CD4-positive, CD25-positive, alpha-beta regulatory T cell (primary cell): ENCODE results near the gene MGLL. TPM values are rescaled to one million over a fixed set of nuclear protein-coding genes. Genes with fewer than 3 reads are reported as not detected.

ENCODE experiments used
- ATAC-seq, 2 donors: fragments of 150-1000 bp; cut with Tn5 transposase; one replicate each; pipeline ENCODE4 v1.10.0; 2021; ENCODE audit warnings: low read depth in 2 of 2, moderate number of reproducible peaks in 2 of 2, moderate library complexity in 1 of 2
- DNase-seq, 3 donors: peaks; one replicate each; pipeline versions ENCODE4 v3.0.0 to v3.0.0-alpha.2; 2012 to 2022; ENCODE audit warnings: mixed read lengths in 1 of 3
- H3K27ac ChIP-seq: one replicate; pipeline ENCODE4 v1.7.0; 2013; ENCODE audit warnings: mild to moderate bottlenecking, low read length; ENCODE audit not compliant: insufficient read depth, poor library complexity, severe bottlenecking
- H3K27me3 ChIP-seq: one replicate; pipeline ENCODE4 v1.7.0; 2013; ENCODE audit warnings: low read length; ENCODE audit not compliant: control insufficient read depth, insufficient read depth
- H3K36me3 ChIP-seq: one replicate; pipeline ENCODE4 v1.7.0; 2013; ENCODE audit warnings: mild to moderate bottlenecking, low read length, moderate library complexity; ENCODE audit not compliant: control insufficient read depth, insufficient read depth
- H3K4me1 ChIP-seq: 2 replicates; pipeline ENCODE4 v1.7.0; 2013; ENCODE audit warnings: mild to moderate bottlenecking, low read length; ENCODE audit not compliant: insufficient read depth, control insufficient read depth, poor library complexity, severe bottlenecking
- H3K4me3 ChIP-seq: one replicate; pipeline ENCODE4 v1.7.0; 2013; ENCODE audit warnings: low read depth, mild to moderate bottlenecking, low read length, moderate library complexity
- H3K9me3 ChIP-seq, 2 experiments: 1 replicate in 1 of 2; 2 replicates in 1 of 2; pipeline ENCODE4 v1.7.0; 2013; ENCODE audit warnings: low read length in 2 of 2, mild to moderate bottlenecking in 1 of 2, moderate library complexity in 1 of 2; ENCODE audit not compliant: control insufficient read depth in 2 of 2
- H3K27ac Mint-ChIP-seq, 3 donors: one replicate each; pipeline ENCODE4 v1.8.0; 2020 to 2022; ENCODE audit warnings: mild to moderate bottlenecking in 3 of 3, mixed read lengths in 3 of 3, moderate library complexity in 2 of 3
- H3K27me3 Mint-ChIP-seq: one replicate; pipeline ENCODE4 v1.8.0; 2022; ENCODE audit warnings: mild to moderate bottlenecking, mixed read lengths
- H3K36me3 Mint-ChIP-seq: one replicate; pipeline ENCODE4 v1.8.0; 2020; ENCODE audit warnings: mixed read lengths
- H3K4me1 Mint-ChIP-seq, 4 donors: one replicate each; pipeline ENCODE4 v1.8.0; 2020 to 2022; ENCODE audit warnings: mixed read lengths in 4 of 4, mild to moderate bottlenecking in 1 of 4
- H3K4me3 Mint-ChIP-seq, 4 donors: one replicate each; pipeline ENCODE4 v1.8.0; 2020 to 2022; ENCODE audit warnings: mild to moderate bottlenecking in 4 of 4, mixed read lengths in 4 of 4, moderate library complexity in 3 of 4
- H3K9me3 Mint-ChIP-seq, 7 donors: one replicate each; pipeline ENCODE4 v1.8.0; 2020 to 2022; ENCODE audit warnings: mixed read lengths in 7 of 7, mild to moderate bottlenecking in 3 of 7, moderate library complexity in 2 of 7
- polyA plus RNA-seq, 4 donors: library from polyadenylated mRNA; unstranded; fragments of 300-500 nt; fragmentation: Illumina TruSeq; gene quantifications; one replicate each; pipeline ENCODE4 v1.2.3, GENCODE V29; 2021
- total RNA-seq: library from RNA; stranded (reverse); gene quantifications from one replicate; pipeline ENCODE4 v1.2.3, GENCODE V29; 2022

The MGLL gene
- total and polyA plus RNA-seq, 5 donors from 2014 or later, result 0.06 to 1.7 (median 1.4) TPM; not detected in 2

DNA sequence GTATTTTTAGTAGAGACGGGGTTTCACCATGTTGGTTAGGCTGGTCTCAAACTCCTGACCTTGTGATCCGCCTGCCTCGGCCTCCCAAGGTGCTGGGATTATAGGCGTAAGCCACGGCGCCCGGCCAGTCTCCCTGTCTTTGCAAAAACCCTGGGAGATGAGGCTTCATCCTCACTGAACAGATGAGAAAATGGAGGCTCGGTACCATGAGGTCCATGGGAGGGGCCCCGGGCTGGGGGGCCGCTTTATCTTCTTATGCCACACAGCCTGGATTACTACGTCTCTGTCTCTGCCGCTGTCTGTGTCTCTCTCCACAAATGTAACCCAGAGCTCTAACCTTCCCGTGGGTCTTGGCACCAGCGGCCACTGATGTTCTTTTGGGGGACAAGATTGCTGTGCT, 110.4 kb downstream of the MGLL start:
- Mint-ChIP-seq H3K27ac (no peak overlapping the region), H3K27me3 (peaks cover under 1% of the 10 kb centered on the region), H3K36me3 (no peaks in the 10 kb centered on the region), H3K4me3 (no peak overlapping the region), H3K9me3 (no peaks in the 10 kb centered on the region), H3K4me1 (no peaks in the 10 kb centered on the region)
- Histone ChIP-seq H3K27me3 (no peaks in the 10 kb centered on the region), H3K36me3 (no peaks in the 10 kb centered on the region), H3K27ac (no peak overlapping the region), H3K9me3 (no peaks in the 10 kb centered on the region), H3K4me1 (no peaks in the 10 kb centered on the region), H3K4me3 (no peak overlapping the region)
- DNase-seq (no peak), ATAC-seq (no peak)

GRCh38 chr3:127711021-127711695, 111.2 kb downstream of the MGLL start:
- Mint-ChIP-seq H3K4me3 (no peak overlapping the region), H3K27me3 (peaks cover 4% of the 10 kb centered on the region), H3K36me3 (no peaks in the 10 kb centered on the region), H3K9me3 (no peaks in the 10 kb centered on the region), H3K4me1 (no peaks in the 10 kb centered on the region), H3K27ac (no peak overlapping the region)
- no peak overlapping the region for H3K4me3 ChIP-seq
- no peak for ATAC-seq
- no peak overlapping the region for H3K27ac ChIP-seq
- H3K27me3 ChIP-seq, result no peaks in the 10 kb centered on the region
- no peaks in the 10 kb centered on the region for H3K4me1 ChIP-seq
- H3K36me3 ChIP-seq, result no peaks in the 10 kb centered on the region
- no peaks in the 10 kb centered on the region for H3K9me3 ChIP-seq
- no peak for DNase-seq

DNA sequence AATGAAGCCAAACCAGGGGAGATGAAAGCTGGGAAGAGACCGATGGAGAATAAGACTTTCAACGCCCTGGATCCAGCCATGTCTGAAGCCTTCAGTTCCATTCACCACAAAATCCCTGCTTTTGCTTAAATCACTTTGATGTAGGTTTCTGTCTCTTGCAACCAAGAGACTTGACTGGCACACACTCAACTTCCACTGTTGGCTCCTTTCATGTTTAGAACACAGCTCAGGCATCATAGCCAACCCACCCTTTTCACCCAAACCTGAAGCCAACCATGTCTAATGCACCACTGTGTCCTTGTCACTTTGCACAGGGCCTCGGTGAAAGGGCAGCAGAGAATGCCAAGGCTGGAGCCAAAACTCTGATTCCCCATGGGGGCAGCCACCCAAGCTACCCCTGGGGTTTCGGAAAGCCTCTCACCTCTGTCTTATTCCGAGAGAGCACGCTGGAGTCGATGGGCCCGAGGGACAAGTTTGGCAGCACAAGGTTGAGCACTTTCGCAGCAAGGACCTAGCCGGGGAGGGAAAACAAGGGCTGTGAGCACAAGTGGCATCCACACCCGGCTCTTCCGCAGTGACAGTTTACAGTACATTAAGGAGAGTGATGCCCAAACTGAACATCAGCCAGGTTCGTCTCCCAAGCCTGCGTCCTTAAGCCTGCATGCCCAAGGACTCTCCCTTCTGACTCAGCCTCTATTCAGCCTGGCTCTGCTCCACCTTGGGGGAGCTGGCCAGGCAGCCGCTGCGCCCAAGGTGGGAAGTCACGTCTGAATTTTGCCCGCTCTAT, 112.0 kb downstream of the MGLL start:
- peaks cover 4% of the 10 kb centered on the region for H3K27me3 Mint-ChIP-seq
- no peaks in the 10 kb centered on the region for H3K4me1 Mint-ChIP-seq
- H3K9me3 Mint-ChIP-seq, result no peaks in the 10 kb centered on the region
- H3K27ac Mint-ChIP-seq, result no peak overlapping the region
- H3K36me3 Mint-ChIP-seq, result no peaks in the 10 kb centered on the region
- ATAC-seq (no peak), DNase-seq (no peak)
- H3K27ac ChIP-seq, result no peak overlapping the region
- no peaks in the 10 kb centered on the region for H3K36me3 ChIP-seq
- no peak overlapping the region for H3K4me3 ChIP-seq
- H3K4me3 Mint-ChIP-seq, result no peak overlapping the region
- no peaks in the 10 kb centered on the region for H3K9me3 ChIP-seq
- no peaks in the 10 kb centered on the region for H3K27me3 ChIP-seq
- no peaks in the 10 kb centered on the region for H3K4me1 ChIP-seq

- ATAC-seq, result no peak
- Mint-ChIP-seq H3K4me3 (no peak overlapping the region), H3K9me3 (peaks cover 0 to 3% (median 0%) of the 10 kb centered on the region in 7 donors), H3K27ac (no peak overlapping the region), H3K4me1 (peaks cover 0 to 1% (median 0%) of the 10 kb centered on the region in 4 donors), H3K27me3 (peaks cover 8% of the 10 kb centered on the region), H3K36me3 (no peaks in the 10 kb centered on the region)
- no peaks in the 10 kb centered on the region for H3K4me1 ChIP-seq
- H3K36me3 ChIP-seq, result no peaks in the 10 kb centered on the region
- no peaks in the 10 kb centered on the region for H3K27me3 ChIP-seq
- DNase-seq, result no peak
- no peak overlapping the region for H3K27ac ChIP-seq
- H3K4me3 ChIP-seq, result no peak overlapping the region
- no peaks in the 10 kb centered on the region for H3K9me3 ChIP-seq
Observed at GRCh38 chr3:127709320-127710060, 112.8 kb downstream of the MGLL start.

DNA sequence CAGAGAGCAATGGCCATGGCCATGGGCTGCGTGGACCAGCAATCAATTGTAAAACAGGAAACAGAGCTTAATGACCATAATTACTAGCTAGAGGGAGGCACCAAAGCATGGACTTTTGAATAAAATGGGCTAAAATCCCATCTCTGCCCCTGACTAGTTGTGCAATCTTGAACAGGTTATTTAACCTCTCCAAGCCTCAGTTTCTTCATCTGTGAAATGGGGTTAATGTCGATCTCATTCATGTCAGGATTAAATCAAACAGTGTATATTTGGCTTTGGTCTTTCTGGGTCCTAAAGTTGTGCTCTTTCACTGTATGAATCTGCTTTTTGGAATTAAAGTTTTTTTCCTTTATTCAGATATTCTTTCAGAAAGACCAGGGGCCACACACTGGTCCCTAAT, 113.5 kb downstream of the MGLL start:
- Histone ChIP-seq H3K4me1 (no peaks in the 10 kb centered on the region), H3K27me3 (peaks cover under 1% of the 10 kb centered on the region), H3K4me3 (no peak overlapping the region), H3K27ac (no peak overlapping the region), H3K9me3 (no peaks in the 10 kb centered on the region), H3K36me3 (no peaks in the 10 kb centered on the region)
- Mint-ChIP-seq H3K4me3 (no peak overlapping the region), H3K27ac (no peak overlapping the region), H3K4me1 (peaks cover 0 to 2% (median 0%) of the 10 kb centered on the region in 4 donors), H3K27me3 (peaks cover 10% of the 10 kb centered on the region), H3K9me3 (peaks cover 0 to 4% (median under 1%) of the 10 kb centered on the region in 7 donors), H3K36me3 (no peaks in the 10 kb centered on the region)
- ATAC-seq (no peak), DNase-seq (no peak)

- Mint-ChIP-seq H3K4me3 (no peak overlapping the region), H3K27ac (no peak overlapping the region), H3K36me3 (no peaks in the 10 kb centered on the region), H3K9me3 (peaks cover 0 to 8% (median 2%) of the 10 kb centered on the region in 7 donors), H3K27me3 (peaks cover 10% of the 10 kb centered on the region), H3K4me1 (peaks cover 0 to 2% (median 0%) of the 10 kb centered on the region in 4 donors)
- Histone ChIP-seq H3K36me3 (no peaks in the 10 kb centered on the region), H3K27me3 (peaks cover 3% of the 10 kb centered on the region), H3K27ac (no peak overlapping the region), H3K4me3 (no peak overlapping the region), H3K4me1 (no peaks in the 10 kb centered on the region), H3K9me3 (no peaks in the 10 kb centered on the region)
- no peak for DNase-seq
- no peak for ATAC-seq
Observed at GRCh38 chr3:127707851-127708411, 114.4 kb downstream of the MGLL start.

DNA sequence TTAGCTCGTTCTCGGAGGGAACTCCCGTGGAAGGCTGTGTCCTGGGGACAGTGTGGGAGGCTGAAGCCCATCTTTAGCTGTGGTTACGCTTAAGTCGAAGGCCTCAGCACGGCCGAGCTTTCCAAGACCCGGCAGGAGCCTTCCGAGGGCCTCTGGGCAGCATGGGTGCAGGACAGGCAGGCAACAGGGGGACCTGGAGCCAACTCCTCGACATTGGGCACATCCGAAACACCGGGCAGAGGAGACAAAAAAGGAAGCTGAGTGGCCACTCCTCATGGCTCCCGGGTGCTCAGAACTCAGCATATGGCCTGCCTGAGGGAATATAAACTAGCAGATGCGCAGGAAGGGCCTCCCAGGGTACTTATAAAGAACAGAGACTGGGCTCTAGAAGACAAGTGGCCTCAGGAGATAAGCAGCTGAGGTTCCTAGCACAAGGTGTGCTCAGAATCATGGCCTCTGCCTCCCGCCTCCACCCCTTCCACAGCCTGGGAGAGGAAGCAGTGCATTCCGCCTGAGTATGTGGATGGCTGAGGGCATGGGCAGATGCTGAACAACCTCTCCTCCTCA, 115.4 kb downstream of the MGLL start:
- H3K4me1 Mint-ChIP-seq, result peaks cover 0 to 2% (median 0%) of the 10 kb centered on the region in 4 donors
- DNase-seq (no peak), ATAC-seq (no peak)
- no peak overlapping the region for H3K4me3 Mint-ChIP-seq
- no peak overlapping the region for H3K4me3 ChIP-seq
- peaks cover 0 to 8% (median 2%) of the 10 kb centered on the region in 7 donors for H3K9me3 Mint-ChIP-seq
- H3K36me3 ChIP-seq, result no peaks in the 10 kb centered on the region
- H3K36me3 Mint-ChIP-seq, result no peaks in the 10 kb centered on the region
- no peak overlapping the region for H3K27ac ChIP-seq
- H3K27me3 ChIP-seq, result peaks cover 3% of the 10 kb centered on the region
- no peak overlapping the region for H3K27ac Mint-ChIP-seq
- H3K9me3 ChIP-seq, result no peaks in the 10 kb centered on the region
- H3K4me1 ChIP-seq, result no peaks in the 10 kb centered on the region
- peaks cover 10% of the 10 kb centered on the region for H3K27me3 Mint-ChIP-seq
